Measurements from ENCODE around the gene SDK1. TPM values are rescaled to one million over a fixed set of nuclear protein-coding genes. Genes with fewer than 3 reads are reported as not detected.

Gene SDK1
- total RNA-seq, 1 experiment from 2014 or later: 20.0 TPM

DNA sequence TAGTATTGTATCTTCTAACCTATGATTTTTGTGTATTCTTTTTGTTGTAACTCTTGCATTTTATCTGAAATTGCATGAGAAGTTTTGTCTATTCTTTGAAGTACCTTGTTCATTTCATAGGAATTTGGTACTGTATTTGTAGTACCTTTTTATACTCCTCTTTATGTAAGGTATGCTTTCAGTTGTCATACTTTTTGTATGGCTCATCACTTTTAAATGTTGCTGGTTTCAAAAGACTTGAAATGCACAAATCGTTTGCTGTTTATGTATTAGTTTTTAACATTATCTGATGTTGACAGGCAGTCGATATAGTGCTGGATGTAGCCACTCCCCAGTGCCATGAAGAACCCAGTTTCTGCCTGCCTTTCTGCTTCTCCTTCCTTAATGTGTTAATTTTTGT, 158.1 kb downstream of the SDK1 start:
- intact Hi-C loops (cut with micrococcal nuclease; ENCODE audit: unreplicated experiment): no loop called here
- Mint-ChIP-seq H3K36me3 (ENCODE audit: insufficient read depth, unreplicated experiment) (no peaks in the 10 kb centered on the region), H3K27ac (ENCODE audit: unreplicated experiment) (no peak overlapping the region), H3K9me3 (ENCODE audit: low read depth, unreplicated experiment) (peaks cover 4% of the 10 kb centered on the region), H3K4me1 (ENCODE audit: low read depth, unreplicated experiment) (no peaks in the 10 kb centered on the region), H3K27me3 (ENCODE audit: unreplicated experiment) (no peaks in the 10 kb centered on the region), H3K4me3 (ENCODE audit: low read depth, unreplicated experiment) (no peak overlapping the region)
- DNase-seq: no peak
- BruUV-seq (replicated peaks): no TSS peak
- CTCF ChIA-PET: no interaction called here
- TF ChIP-seq, protein P1, sequence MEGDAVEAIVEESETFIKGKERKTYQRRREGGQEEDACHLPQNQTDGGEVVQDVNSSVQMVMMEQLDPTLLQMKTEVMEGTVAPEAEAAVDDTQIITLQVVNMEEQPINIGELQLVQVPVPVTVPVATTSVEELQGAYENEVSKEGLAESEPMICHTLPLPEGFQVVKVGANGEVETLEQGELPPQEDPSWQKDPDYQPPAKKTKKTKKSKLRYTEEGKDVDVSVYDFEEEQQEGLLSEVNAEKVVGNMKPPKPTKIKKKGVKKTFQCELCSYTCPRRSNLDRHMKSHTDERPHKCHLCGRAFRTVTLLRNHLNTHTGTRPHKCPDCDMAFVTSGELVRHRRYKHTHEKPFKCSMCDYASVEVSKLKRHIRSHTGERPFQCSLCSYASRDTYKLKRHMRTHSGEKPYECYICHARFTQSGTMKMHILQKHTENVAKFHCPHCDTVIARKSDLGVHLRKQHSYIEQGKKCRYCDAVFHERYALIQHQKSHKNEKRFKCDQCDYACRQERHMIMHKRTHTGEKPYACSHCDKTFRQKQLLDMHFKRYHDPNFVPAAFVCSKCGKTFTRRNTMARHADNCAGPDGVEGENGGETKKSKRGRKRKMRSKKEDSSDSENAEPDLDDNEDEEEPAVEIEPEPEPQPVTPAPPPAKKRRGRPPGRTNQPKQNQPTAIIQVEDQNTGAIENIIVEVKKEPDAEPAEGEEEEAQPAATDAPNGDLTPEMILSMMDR (IDR thresholded peaks at IDR 0.05; ENCODE audit: unreplicated experiment): no peak

DNA sequence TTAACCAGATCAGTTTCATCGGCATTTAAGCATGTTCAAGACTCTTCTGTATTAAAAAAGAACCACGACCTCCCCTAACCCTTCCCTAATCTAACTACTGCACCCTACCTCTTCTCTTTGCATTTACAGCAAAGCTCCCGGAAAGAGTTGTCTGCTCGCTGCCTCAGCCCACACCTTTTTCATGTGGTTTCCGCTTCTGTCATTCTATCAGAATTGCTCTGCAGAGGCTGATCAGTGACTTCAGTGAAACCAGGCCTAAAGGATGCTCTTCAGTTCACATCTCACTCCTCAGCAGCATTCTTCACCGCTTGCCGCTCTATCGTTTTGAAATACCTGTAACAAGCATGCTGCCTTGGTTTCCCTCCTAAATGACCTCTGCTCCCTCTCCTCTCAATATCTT, 160.9 kb downstream of the SDK1 start:
- Mint-ChIP-seq H3K9me3 (ENCODE audit: low read depth, unreplicated experiment) (peaks cover 4% of the 10 kb centered on the region), H3K4me1 (ENCODE audit: low read depth, unreplicated experiment) (no peaks in the 10 kb centered on the region), H3K27ac (ENCODE audit: unreplicated experiment) (no peak overlapping the region), H3K27me3 (ENCODE audit: unreplicated experiment) (no peaks in the 10 kb centered on the region), H3K4me3 (ENCODE audit: low read depth, unreplicated experiment) (no peak overlapping the region), H3K36me3 (ENCODE audit: insufficient read depth, unreplicated experiment) (no peaks in the 10 kb centered on the region)
- CTCF ChIA-PET: interaction anchor here (0.6 to 1.1 kb wide), 3 partner anchors 12 to 171 kb away, joined by 3 read pairs; no protein-coding TSS in a partner anchor
- intact Hi-C loops (cut with micrococcal nuclease; ENCODE audit: unreplicated experiment): no loop called here
- TF ChIP-seq, protein P1 (IDR thresholded peaks at IDR 0.05; ENCODE audit: unreplicated experiment): no peak
- no TSS peak for BruUV-seq (replicated peaks)
- DNase-seq: no peak

DNA sequence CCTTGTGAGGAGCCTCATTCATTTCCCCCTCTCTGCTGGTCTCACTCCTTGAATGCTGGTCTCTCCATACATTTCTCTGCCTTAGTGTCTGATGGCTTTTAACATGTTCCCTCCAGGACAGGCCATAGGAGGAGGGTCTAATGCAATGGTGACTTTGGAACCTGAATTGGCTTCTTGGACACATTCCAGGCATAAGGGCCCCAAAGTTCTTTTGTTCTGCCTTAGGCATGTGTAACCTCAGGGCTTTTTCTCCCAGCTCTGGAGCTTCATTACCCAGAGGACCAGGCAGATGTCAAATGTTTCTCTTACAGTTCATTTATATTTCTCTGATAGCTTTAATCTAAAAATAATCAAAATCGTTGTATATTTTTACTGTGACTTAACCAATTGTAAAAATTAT, 162.6 kb downstream of the SDK1 start:
- intact Hi-C loops (cut with micrococcal nuclease; ENCODE audit: unreplicated experiment): no loop called here
- Mint-ChIP-seq H3K27me3 (ENCODE audit: unreplicated experiment) (no peaks in the 10 kb centered on the region), H3K4me3 (ENCODE audit: low read depth, unreplicated experiment) (no peak overlapping the region), H3K4me1 (ENCODE audit: low read depth, unreplicated experiment) (no peaks in the 10 kb centered on the region), H3K36me3 (ENCODE audit: insufficient read depth, unreplicated experiment) (no peaks in the 10 kb centered on the region), H3K27ac (ENCODE audit: unreplicated experiment) (no peak overlapping the region), H3K9me3 (ENCODE audit: low read depth, unreplicated experiment) (no peaks in the 10 kb centered on the region)
- no TSS peak for BruUV-seq (replicated peaks)
- CTCF ChIA-PET: no interaction called here
- TF ChIP-seq, protein P1 (IDR thresholded peaks at IDR 0.05; ENCODE audit: unreplicated experiment): no peak
- DNase-seq: no peak

DNA sequence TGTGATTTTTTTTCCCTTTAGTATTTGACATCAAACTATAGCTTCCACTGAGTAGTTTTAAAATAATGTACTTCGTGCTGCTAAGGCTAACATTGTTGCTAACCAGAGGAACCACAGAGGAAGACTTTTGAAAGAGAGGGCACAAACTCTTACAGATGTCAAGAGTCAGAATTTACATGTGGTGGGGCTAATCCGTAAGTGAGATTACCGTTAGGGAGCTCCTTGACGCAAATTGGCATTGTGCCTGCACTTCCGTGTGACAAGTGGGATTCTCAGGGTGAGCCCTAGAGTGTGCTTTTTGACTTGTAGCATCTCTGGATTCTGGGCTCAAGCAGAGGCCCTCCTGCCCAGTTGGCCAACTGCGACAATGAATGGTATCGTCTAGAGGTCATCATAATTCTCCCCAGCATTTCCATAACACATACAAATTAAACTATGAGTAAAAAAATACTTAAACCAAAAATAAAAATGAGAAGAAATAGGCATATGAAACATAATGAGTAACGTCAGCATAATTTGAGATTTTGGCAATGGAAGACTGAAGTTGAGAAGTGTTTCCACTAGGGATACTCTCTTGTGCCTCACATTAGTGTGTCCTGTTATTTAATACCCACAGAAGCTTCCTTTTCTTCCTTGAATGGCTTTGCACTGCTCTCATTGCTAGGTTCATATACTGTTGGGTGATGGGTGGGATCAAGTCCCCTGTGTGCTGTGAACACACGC, 164.0 kb downstream of the SDK1 start:
- no peaks in the 10 kb centered on the region for H3K4me1 Mint-ChIP-seq (ENCODE audit: low read depth, unreplicated experiment)
- H3K27me3 Mint-ChIP-seq (ENCODE audit: unreplicated experiment): no peaks in the 10 kb centered on the region
- CTCF ChIA-PET: no interaction called here
- H3K27ac Mint-ChIP-seq (ENCODE audit: unreplicated experiment): no peak overlapping the region
- no peak overlapping the region for H3K4me3 Mint-ChIP-seq (ENCODE audit: low read depth, unreplicated experiment)
- DNase-seq: no peak
- no peaks in the 10 kb centered on the region for H3K36me3 Mint-ChIP-seq (ENCODE audit: insufficient read depth, unreplicated experiment)
- TF ChIP-seq, protein P1 (IDR thresholded peaks at IDR 0.05; ENCODE audit: unreplicated experiment): no peak
- no peaks in the 10 kb centered on the region for H3K9me3 Mint-ChIP-seq (ENCODE audit: low read depth, unreplicated experiment)
- no TSS peak for BruUV-seq (replicated peaks)
- intact Hi-C loops (cut with micrococcal nuclease; ENCODE audit: unreplicated experiment): no loop called here
